Activated CD8-positive, alpha-beta memory T cell treated with anti-CD3 and anti-CD28 coated beads, Interleukin-2, amount 10 ng/mL, durations not matched to agents 7 days and 5 days (primary cell): ENCODE data around the gene NELFE. TPM values are rescaled to one million over a fixed set of nuclear protein-coding genes. Genes with fewer than 3 reads are reported as not detected.

Experiments used
- ATAC-seq: fragments of 150-1000 bp; cut with Tn5 transposase; one replicate; pipeline ENCODE4 v1.10.0; 2021; ENCODE audit warnings: moderate library complexity
- CTCF ChIA-PET: fragments of 350-600 bp; sonication (Branson Sonifier 250); formaldehyde crosslinking; loops from one replicate; lab custom pipeline; 2021; ENCODE audit warnings: antibody characterized with exemption; lab: Charles Lee
- DNase-seq: peaks from one replicate; pipeline ENCODE4 v3.0.0-alpha.2; 2020
- H3K27ac Mint-ChIP-seq: one replicate; pipeline ENCODE4 v1.8.0; 2021; ENCODE audit warnings: mild to moderate bottlenecking, mixed read lengths
- H3K27me3 Mint-ChIP-seq: one replicate; pipeline ENCODE4 v1.8.0; 2021; ENCODE audit warnings: mixed read lengths
- H3K36me3 Mint-ChIP-seq: one replicate; pipeline ENCODE4 v1.8.0; 2021; ENCODE audit warnings: mild to moderate bottlenecking, mixed read lengths
- H3K4me1 Mint-ChIP-seq: one replicate; pipeline ENCODE4 v1.8.0; 2021; ENCODE audit warnings: mixed read lengths
- H3K4me3 Mint-ChIP-seq: one replicate; pipeline ENCODE4 v1.8.0; 2021; ENCODE audit warnings: mild to moderate bottlenecking, moderate library complexity, mixed read lengths
- H3K9me3 Mint-ChIP-seq: one replicate; pipeline ENCODE4 v1.8.0; 2022; ENCODE audit warnings: low read depth, mixed read lengths
- total RNA-seq, 2 experiments: library from RNA; stranded (reverse); gene quantifications; one replicate each; pipeline ENCODE4 v1.2.3, GENCODE V29; 2021

NELFE gene
- total RNA-seq, 2 experiments from 2014 or later: 75.7 to 79.7 TPM

- DNase-seq: no peak
- peaks cover 34% of the 10 kb centered on the region for H3K4me1 Mint-ChIP-seq
- no peaks in the 10 kb centered on the region for H3K9me3 Mint-ChIP-seq
- H3K27me3 Mint-ChIP-seq: no peaks in the 10 kb centered on the region
- CTCF ChIA-PET: interaction anchor here (1.2 to 4.4 kb wide), 3 partner anchors 11 to 47 kb away, joined by 3 to 27 read pairs (median 12); partner anchors contain the start of genes NELFE and SKIC2
- H3K36me3 Mint-ChIP-seq: peaks cover 12% of the 10 kb centered on the region
- no peak for ATAC-seq
- H3K27ac Mint-ChIP-seq: peak overlapping the region; percentile 100
- H3K4me3 Mint-ChIP-seq: peak overlapping the region; percentile 96
Measured at GRCh38 chr6:31969712-31970603, 11.2 kb upstream of the NELFE start.

- H3K27ac Mint-ChIP-seq: no peak overlapping the region
- DNase-seq (no peak), ATAC-seq (no peak)
- no peaks in the 10 kb centered on the region for H3K27me3 Mint-ChIP-seq
- H3K9me3 Mint-ChIP-seq: no peaks in the 10 kb centered on the region
- CTCF ChIA-PET: interaction anchor here (1.2 to 4.4 kb wide), 4 partner anchors 10 to 46 kb away, joined by 3 to 27 read pairs (median 8); partner anchors contain the start of genes NELFE and SKIC2
- peaks cover 33% of the 10 kb centered on the region for H3K4me1 Mint-ChIP-seq
- H3K4me3 Mint-ChIP-seq: no peak overlapping the region
- H3K36me3 Mint-ChIP-seq: peaks cover 15% of the 10 kb centered on the region
Measured at GRCh38 chr6:31968791-31969711, 10.3 kb upstream of the NELFE start.

- H3K9me3 Mint-ChIP-seq: no peaks in the 10 kb centered on the region
- H3K4me3 Mint-ChIP-seq: no peak overlapping the region
- H3K36me3 Mint-ChIP-seq: peaks cover 20% of the 10 kb centered on the region
- CTCF ChIA-PET: interaction anchor here (0.5 to 1.2 kb wide), 2 partner anchors 16 to 568 kb away, joined by 3 read pairs; no protein-coding TSS in a partner anchor
- peaks cover 29% of the 10 kb centered on the region for H3K4me1 Mint-ChIP-seq
- no peaks in the 10 kb centered on the region for H3K27me3 Mint-ChIP-seq
- DNase-seq (no peak), ATAC-seq (no peak)
- no peak overlapping the region for H3K27ac Mint-ChIP-seq
Measured at GRCh38 chr6:31968326-31968725, 9.6 kb upstream of the NELFE start.

GRCh38 chr6:31967926-31968320 is 9.2 kb upstream of the NELFE start:
- Mint-ChIP-seq H3K36me3 (peaks cover 21% of the 10 kb centered on the region), H3K27me3 (no peaks in the 10 kb centered on the region), H3K27ac (no peak overlapping the region), H3K4me3 (no peak overlapping the region), H3K9me3 (no peaks in the 10 kb centered on the region), H3K4me1 (peaks cover 25% of the 10 kb centered on the region)
- no peak for ATAC-seq
- CTCF ChIA-PET: interaction anchor here (0.5 to 1.2 kb wide), 2 partner anchors 16 to 568 kb away, joined by 3 read pairs; no protein-coding TSS in a partner anchor
- no peak for DNase-seq

- Mint-ChIP-seq H3K4me3 (no peak overlapping the region), H3K9me3 (no peaks in the 10 kb centered on the region), H3K4me1 (peaks cover 20% of the 10 kb centered on the region), H3K36me3 (peaks cover 26% of the 10 kb centered on the region), H3K27me3 (no peaks in the 10 kb centered on the region), H3K27ac (no peak overlapping the region)
- CTCF ChIA-PET: interaction anchor here (0.5 to 1.2 kb wide), 2 partner anchors 15 to 567 kb away, joined by 3 read pairs; no protein-coding TSS in a partner anchor
- DNase-seq (no peak), ATAC-seq (no peak)
Measured at GRCh38 chr6:31966997-31967925, 8.5 kb upstream of the NELFE start.

- no peaks in the 10 kb centered on the region for H3K9me3 Mint-ChIP-seq
- H3K36me3 Mint-ChIP-seq: peaks cover 33% of the 10 kb centered on the region
- DNase-seq (no peak), ATAC-seq (no peak)
- H3K27me3 Mint-ChIP-seq: no peaks in the 10 kb centered on the region
- H3K4me3 Mint-ChIP-seq: no peak overlapping the region
- no peak overlapping the region for H3K27ac Mint-ChIP-seq
- CTCF ChIA-PET: no interaction called here
- H3K4me1 Mint-ChIP-seq: peaks cover 17% of the 10 kb centered on the region
Measured at GRCh38 chr6:31966506-31966905, 7.7 kb upstream of the NELFE start.

GRCh38 chr6:31965700-31966099 is 6.9 kb upstream of the NELFE start:
- Mint-ChIP-seq H3K27me3 (no peaks in the 10 kb centered on the region), H3K27ac (no peak overlapping the region), H3K4me1 (peaks cover 15% of the 10 kb centered on the region), H3K4me3 (no peak overlapping the region), H3K9me3 (no peaks in the 10 kb centered on the region), H3K36me3 (peaks cover 41% of the 10 kb centered on the region)
- CTCF ChIA-PET: no interaction called here
- ATAC-seq (no peak), DNase-seq (no peak)

- Mint-ChIP-seq H3K4me3 (no peak overlapping the region), H3K9me3 (no peaks in the 10 kb centered on the region), H3K36me3 (peaks cover 39% of the 10 kb centered on the region), H3K4me1 (peaks cover 19% of the 10 kb centered on the region), H3K27ac (no peak overlapping the region), H3K27me3 (no peaks in the 10 kb centered on the region)
- DNase-seq (no peak), ATAC-seq (no peak)
- CTCF ChIA-PET: no interaction called here
Measured at GRCh38 chr6:31963921-31964320, 5.2 kb upstream of the NELFE start.

- Mint-ChIP-seq H3K4me3 (no peak overlapping the region), H3K9me3 (no peaks in the 10 kb centered on the region), H3K4me1 (peaks cover 35% of the 10 kb centered on the region), H3K36me3 (peaks cover 41% of the 10 kb centered on the region), H3K27ac (peak overlapping the region; percentile 45), H3K27me3 (no peaks in the 10 kb centered on the region)
- CTCF ChIA-PET: interaction anchor here (1.4 to 1.6 kb wide), 2 partner anchors 9 to 10 kb away, joined by 4 to 5 read pairs; partner anchors contain the start of gene DXO
- ATAC-seq (no peak), DNase-seq (no peak)
Measured at GRCh38 chr6:31961616-31962015, 2.8 kb upstream of the NELFE start.

- DNase-seq (no peak), ATAC-seq (peak; percentile 3)
- peak overlapping the region; percentile 99 for H3K27ac Mint-ChIP-seq
- peaks cover 49% of the 10 kb centered on the region for H3K36me3 Mint-ChIP-seq
- H3K9me3 Mint-ChIP-seq: no peaks in the 10 kb centered on the region
- CTCF ChIA-PET: interaction anchor here (1.1 to 3.0 kb wide), 3 partner anchors 13 to 277 kb away, joined by 3 to 27 read pairs (median 5); partner anchors contain the start of genes DXO and LY6G5C
- no peaks in the 10 kb centered on the region for H3K27me3 Mint-ChIP-seq
- peak overlapping the region; percentile 95 for H3K4me3 Mint-ChIP-seq
- H3K4me1 Mint-ChIP-seq: peaks cover 35% of the 10 kb centered on the region
Measured at GRCh38 chr6:31958412-31958740, 395 bp downstream of the NELFE start.

GRCh38 chr6:31956796-31957195 is 2.0 kb downstream of the NELFE start:
- DNase-seq: no peak
- H3K27me3 Mint-ChIP-seq: no peaks in the 10 kb centered on the region
- no peaks in the 10 kb centered on the region for H3K9me3 Mint-ChIP-seq
- CTCF ChIA-PET: no interaction called here
- ATAC-seq: no peak
- no peak overlapping the region for H3K27ac Mint-ChIP-seq
- peaks cover 35% of the 10 kb centered on the region for H3K4me1 Mint-ChIP-seq
- no peak overlapping the region for H3K4me3 Mint-ChIP-seq
- H3K36me3 Mint-ChIP-seq: peaks cover 44% of the 10 kb centered on the region

- H3K36me3 Mint-ChIP-seq: peaks cover 31% of the 10 kb centered on the region
Measured at GRCh38 chr6:31954511-31954910, 4.3 kb downstream of the NELFE start.

More at GRCh38 chr6:31954511-31954910, 4.3 kb downstream of the NELFE start:
- Mint-ChIP-seq H3K27ac (no peak overlapping the region), H3K4me3 (no peak overlapping the region), H3K9me3 (no peaks in the 10 kb centered on the region), H3K4me1 (peaks cover 21% of the 10 kb centered on the region), H3K27me3 (no peaks in the 10 kb centered on the region)
- ATAC-seq (no peak), DNase-seq (no peak)
- CTCF ChIA-PET: no interaction called here
